Trophoblast cell (in vitro differentiated cells and primary cell): Measurements from ENCODE around the gene SCLY.

Source experiments
- DNase-seq, 2 donors: peaks; one replicate each; pipeline ENCODE4 v3.0.0-alpha.2; 2016
- H2AFZ ChIP-seq: 2 replicates; pipeline ENCODE4 v1.6.1; 2013; ENCODE audit warnings: low read length, moderate library complexity, mild to moderate bottlenecking; ENCODE audit not compliant: insufficient read depth, poor library complexity
- H2AK5ac ChIP-seq: 2 replicates; pipeline ENCODE4 v1.6.1; 2013; ENCODE audit warnings: mild to moderate bottlenecking, low read length
- H2BK120ac ChIP-seq: 2 replicates; pipeline ENCODE4 v1.6.1; 2013; ENCODE audit warnings: low read length, mild to moderate bottlenecking, moderate library complexity; ENCODE audit not compliant: insufficient read depth, poor library complexity
- H2BK12ac ChIP-seq: 2 replicates; pipeline ENCODE4 v1.6.1; 2013; ENCODE audit warnings: mild to moderate bottlenecking, low read length, moderate library complexity
- H2BK5ac ChIP-seq: 2 replicates; pipeline ENCODE4 v1.6.1; 2013; ENCODE audit warnings: low read length, low read depth, moderate library complexity, mild to moderate bottlenecking; ENCODE audit not compliant: poor library complexity
- H3K14ac ChIP-seq: 2 replicates; pipeline ENCODE4 v1.6.1; 2013; ENCODE audit warnings: mild to moderate bottlenecking, low read length
- H3K18ac ChIP-seq: 2 replicates; pipeline ENCODE4 v1.6.1; 2013; ENCODE audit warnings: mild to moderate bottlenecking, low read length
- H3K23ac ChIP-seq: 2 replicates; pipeline ENCODE4 v1.6.1; 2013; ENCODE audit warnings: low read length
- H3K27ac ChIP-seq: 2 replicates; pipeline ENCODE4 v1.5.1; 2013; ENCODE audit warnings: low read depth, mild to moderate bottlenecking, inconsistent platforms, low read length, moderate library complexity
- H3K27me3 ChIP-seq: 2 replicates; pipeline ENCODE4 v1.6.1; 2013; ENCODE audit warnings: inconsistent platforms, mild to moderate bottlenecking, low read length, moderate library complexity; ENCODE audit not compliant: insufficient read depth
- H3K36me3 ChIP-seq, 2 experiments: 1 replicate in 1 of 2; 2 replicates in 1 of 2; pipeline ENCODE4 v1.6.1; 2013; ENCODE audit warnings: low read length in 2 of 2, mild to moderate bottlenecking in 2 of 2, moderate library complexity in 1 of 2; ENCODE audit not compliant: insufficient read depth in 2 of 2, control insufficient read depth in 1 of 2
- H3K4ac ChIP-seq: 2 replicates; pipeline ENCODE4 v1.6.1; 2013; ENCODE audit warnings: low read depth, mild to moderate bottlenecking, low read length, moderate library complexity
- H3K4me1 ChIP-seq, 2 experiments: 1 replicate in 1 of 2; 2 replicates in 1 of 2; pipeline ENCODE4 v1.6.1; 2013; ENCODE audit warnings: low read length in 2 of 2, mild to moderate bottlenecking in 2 of 2, moderate library complexity in 1 of 2; ENCODE audit not compliant: insufficient read depth in 2 of 2, control insufficient read depth in 1 of 2
- H3K4me2 ChIP-seq: 2 replicates; pipeline ENCODE4 v1.6.1; 2013; ENCODE audit warnings: inconsistent platforms, mild to moderate bottlenecking, low read length, moderate library complexity
- H3K4me3 ChIP-seq: 2 replicates; pipeline ENCODE4 v1.5.1; 2013; ENCODE audit warnings: mild to moderate bottlenecking, low read depth, low read length, inconsistent platforms
- H3K79me1 ChIP-seq: one replicate; pipeline ENCODE4 v1.6.1; 2013; ENCODE audit warnings: low read length
- H3K79me2 ChIP-seq: 2 replicates; pipeline ENCODE4 v1.6.1; 2013; ENCODE audit warnings: low read length, mild to moderate bottlenecking; ENCODE audit not compliant: control insufficient read depth, insufficient read depth, poor library complexity
- H3K9ac ChIP-seq: 2 replicates; pipeline ENCODE4 v1.6.1; 2013; ENCODE audit warnings: mild to moderate bottlenecking, low read length
- H3K9me3 ChIP-seq: 2 replicates; pipeline ENCODE4 v1.6.1; 2013; ENCODE audit warnings: low read depth, mild to moderate bottlenecking, control low read depth, inconsistent platforms, low read length; ENCODE audit not compliant: insufficient read depth
- H4K12ac ChIP-seq: 2 replicates; pipeline ENCODE4 v1.6.1; 2013; ENCODE audit warnings: low read depth, mild to moderate bottlenecking, low read length, moderate library complexity
- H4K8ac ChIP-seq: 2 replicates; pipeline ENCODE4 v1.6.1; 2013; ENCODE audit warnings: low read depth, mild to moderate bottlenecking, low read length, moderate library complexity
- H4K91ac ChIP-seq: one replicate; pipeline ENCODE4 v1.6.1; 2013; ENCODE audit warnings: low read depth, mild to moderate bottlenecking, low read length, moderate library complexity
- WGBS: extraction: QIAGEN DNeasy Blood & Tissue Kit; methylation state at CpG from one replicate; pipeline ENCODE4 v1.1.7; 2013; ENCODE audit warnings: missing lambda C conversion rate; ENCODE audit not compliant: insufficient read length, insufficient coverage; ENCODE audit errors: extremely low coverage; 5-methylcytosine and 5-hydroxymethylcytosine counted together

SCLY gene

GRCh38 chr2:238136820-238137537 lies 76.2 kb downstream of the SCLY start:
- Histone ChIP-seq H3K14ac (no peak overlapping the region), H2BK5ac (no peak overlapping the region), H2AFZ (no peak overlapping the region), H3K4ac (no peak overlapping the region), H2BK120ac (no peak overlapping the region), H3K4me1 (peaks cover 14% of the 10 kb centered on the region in 2 experiments), H2AK5ac (no peak overlapping the region), H4K91ac (no peak overlapping the region), H2BK12ac (no peak overlapping the region), H3K36me3 (no peaks in the 10 kb centered on the region), H3K18ac (no peak overlapping the region), H3K9me3 (peaks cover 1% of the 10 kb centered on the region), H3K79me2 (no peaks in the 10 kb centered on the region), H4K8ac (no peak overlapping the region), H4K12ac (no peak overlapping the region), H3K9ac (no peak overlapping the region), H3K79me1 (no peaks in the 10 kb centered on the region), H3K4me3 (no peak overlapping the region), H3K27ac (no peak overlapping the region), H3K4me2 (no peak overlapping the region), H3K23ac (no peak overlapping the region), H3K27me3 (no peaks in the 10 kb centered on the region)
- WGBS, result no CpG with 5 or more reads among the region's 14 CpGs
- DNase-seq, result peak; percentile 76 to 77

- no peak overlapping the region for H2BK5ac ChIP-seq
Observed at GRCh38 chr2:238137885-238138284, 77.1 kb downstream of the SCLY start.

GRCh38 chr2:238138331-238139195 lies 77.8 kb downstream of the SCLY start, which contains the start of gene KLHL30:
KLHL30 (plus strand) TSS chr2:238138668; CDS start chr2:238140755, 2,087 bp downstream.
- no peak within 1 kb of the TSS for H4K91ac ChIP-seq
- no peak within 1 kb of the TSS for H4K12ac ChIP-seq
- no peaks in the 10 kb centered on the region for H3K9me3 ChIP-seq
- no peaks in the 10 kb centered on the region for H3K27me3 ChIP-seq
- H3K27ac ChIP-seq, result no peak within 1 kb of the TSS
- no peak within 1 kb of the TSS for H3K4me3 ChIP-seq
- H3K4me1 ChIP-seq, result peaks cover 14% of the 10 kb centered on the region in 2 experiments
- H3K36me3 ChIP-seq, result no peaks in the 10 kb centered on the region
- no peak within 1 kb of the TSS for H3K4me2 ChIP-seq
- H2AFZ ChIP-seq, result no peak within 1 kb of the TSS
- no peaks in the 10 kb centered on the region for H3K79me1 ChIP-seq
- H3K14ac ChIP-seq, result peak within 1 kb of the TSS; percentile 9
- H3K23ac ChIP-seq, result no peak within 1 kb of the TSS
- no peak within 1 kb of the TSS for H2BK5ac ChIP-seq
- H3K9ac ChIP-seq, result no peak within 1 kb of the TSS
- H3K79me2 ChIP-seq, result no peaks in the 10 kb centered on the region
- DNase-seq, result peak; percentile 31 to 78
- H2BK120ac ChIP-seq, result no peak within 1 kb of the TSS
- H2BK12ac ChIP-seq, result no peak within 1 kb of the TSS
- no peak within 1 kb of the TSS for H4K8ac ChIP-seq
- no peak within 1 kb of the TSS for H2AK5ac ChIP-seq
- H3K4ac ChIP-seq, result no peak within 1 kb of the TSS
- whole genome bisulfite sequencing, result no CpG with 5 or more reads among the region's 22 CpGs
- H3K18ac ChIP-seq, result no peak within 1 kb of the TSS

More at GRCh38 chr2:238137885-238138284, 77.1 kb downstream of the SCLY start:
- Histone ChIP-seq H3K27me3 (no peaks in the 10 kb centered on the region), H3K4me3 (no peak overlapping the region), H3K4me1 (peaks cover 14% of the 10 kb centered on the region in 2 experiments), H2AFZ (no peak overlapping the region), H3K9me3 (no peaks in the 10 kb centered on the region), H3K18ac (no peak overlapping the region), H2BK120ac (no peak overlapping the region), H3K14ac (no peak overlapping the region), H3K23ac (no peak overlapping the region), H4K12ac (no peak overlapping the region), H3K9ac (no peak overlapping the region), H2AK5ac (no peak overlapping the region), H4K8ac (no peak overlapping the region), H2BK12ac (no peak overlapping the region), H3K79me2 (no peaks in the 10 kb centered on the region), H4K91ac (no peak overlapping the region), H3K4ac (no peak overlapping the region), H3K27ac (no peak overlapping the region), H3K79me1 (no peaks in the 10 kb centered on the region), H3K36me3 (no peaks in the 10 kb centered on the region), H3K4me2 (no peak overlapping the region)
- DNase-seq, result no peak
- WGBS, result no CpG with 5 or more reads among the region's 13 CpGs

- no peaks in the 10 kb centered on the region for H3K79me1 ChIP-seq
- H2BK5ac ChIP-seq, result no peak overlapping the region
- no peak overlapping the region for H3K4me2 ChIP-seq
- no peak overlapping the region for H2BK120ac ChIP-seq
- no peak overlapping the region for H3K23ac ChIP-seq
- no peaks in the 10 kb centered on the region for H3K79me2 ChIP-seq
- no peaks in the 10 kb centered on the region for H3K9me3 ChIP-seq
- no peak overlapping the region for H3K14ac ChIP-seq
- H3K36me3 ChIP-seq, result no peaks in the 10 kb centered on the region
- H2AK5ac ChIP-seq, result no peak overlapping the region
- no CpG with 5 or more reads among the region's 56 CpGs for WGBS
- no peak overlapping the region for H4K91ac ChIP-seq
- H3K4ac ChIP-seq, result no peak overlapping the region
- H3K4me3 ChIP-seq, result no peak overlapping the region
- H2AFZ ChIP-seq, result no peak overlapping the region
- no peaks in the 10 kb centered on the region for H3K27me3 ChIP-seq
- no peak overlapping the region for H4K12ac ChIP-seq
- no peak overlapping the region for H3K18ac ChIP-seq
- H2BK12ac ChIP-seq, result no peak overlapping the region
- peaks cover 14% of the 10 kb centered on the region in 2 experiments for H3K4me1 ChIP-seq
- H3K9ac ChIP-seq, result no peak overlapping the region
- DNase-seq, result peak; percentile 60 to 67
- H4K8ac ChIP-seq, result no peak overlapping the region
- H3K27ac ChIP-seq, result no peak overlapping the region
Observed at GRCh38 chr2:238139196-238140039, 78.6 kb downstream of the SCLY start.
